Activated naive CD8-positive, alpha-beta T cell treated with anti-CD3 and anti-CD28 coated beads for 36 hours (primary cell): ENCODE measurements around the gene POLR2E. TPM values are rescaled to one million over a fixed set of nuclear protein-coding genes. Genes with fewer than 3 reads are reported as not detected.
A peak's percentile ranks its signal among the peaks of the same experiment; 100 is the strongest.
"Not testable (repeated sequence)": the region's sequence is repeated elsewhere in the genome, so short reads cannot be mapped to it uniquely, and the experiment has no call there.

Experiments used
- DNase-seq: peaks from one replicate; pipeline ENCODE4 v3.0.0; 2021
- H3K27ac Mint-ChIP-seq: one replicate; pipeline ENCODE4 v1.8.0; 2022; ENCODE audit warnings: mild to moderate bottlenecking, moderate library complexity, mixed read lengths
- H3K27me3 Mint-ChIP-seq: one replicate; pipeline ENCODE4 v1.8.0; 2022; ENCODE audit warnings: mild to moderate bottlenecking, mixed read lengths
- H3K36me3 Mint-ChIP-seq: one replicate; pipeline ENCODE4 v1.8.0; 2021; ENCODE audit warnings: mild to moderate bottlenecking, mixed read lengths
- H3K4me1 Mint-ChIP-seq: one replicate; pipeline ENCODE4 v1.8.0; 2021; ENCODE audit warnings: mixed read lengths
- H3K4me3 Mint-ChIP-seq: one replicate; pipeline ENCODE4 v1.8.0; 2022; ENCODE audit warnings: mild to moderate bottlenecking, moderate library complexity, mixed read lengths
- H3K9me3 Mint-ChIP-seq: one replicate; pipeline ENCODE4 v1.8.0; 2022; ENCODE audit warnings: mixed read lengths
- total RNA-seq, 2 experiments: library from RNA; stranded (reverse); gene quantifications; one replicate each; pipeline ENCODE4 v1.2.3, GENCODE V29; 2021

The POLR2E gene
- total RNA-seq, 2 experiments from 2014 or later, result 290 to 291 TPM

GRCh38 chr19:1131718-1132551 is 36.8 kb upstream of the POLR2E start:
- DNase-seq, result peak; percentile 90
- peaks cover 5% of the 10 kb centered on the region for H3K36me3 Mint-ChIP-seq
- peak overlapping the region; percentile 85 for H3K4me3 Mint-ChIP-seq
- H3K27ac Mint-ChIP-seq, result peak overlapping the region; percentile 90
- H3K9me3 Mint-ChIP-seq, result no peaks in the 10 kb centered on the region
- peaks cover 27% of the 10 kb centered on the region for H3K4me1 Mint-ChIP-seq
- no peaks in the 10 kb centered on the region for H3K27me3 Mint-ChIP-seq

GRCh38 chr19:1130771-1131717 is 35.9 kb upstream of the POLR2E start:
- peak; percentile 51 for DNase-seq
- no peaks in the 10 kb centered on the region for H3K27me3 Mint-ChIP-seq
- peaks cover 5% of the 10 kb centered on the region for H3K36me3 Mint-ChIP-seq
- H3K27ac Mint-ChIP-seq, result peak overlapping the region; percentile 89
- H3K4me3 Mint-ChIP-seq, result peak overlapping the region; percentile 85
- no peaks in the 10 kb centered on the region for H3K9me3 Mint-ChIP-seq
- H3K4me1 Mint-ChIP-seq, result peaks cover 23% of the 10 kb centered on the region

GRCh38 chr19:1129535-1129934 is 34.4 kb upstream of the POLR2E start:
- no peak overlapping the region for H3K27ac Mint-ChIP-seq
- H3K9me3 Mint-ChIP-seq, result no peaks in the 10 kb centered on the region
- DNase-seq, result no peak
- H3K4me1 Mint-ChIP-seq, result peaks cover 21% of the 10 kb centered on the region
- peaks cover 5% of the 10 kb centered on the region for H3K36me3 Mint-ChIP-seq
- H3K27me3 Mint-ChIP-seq, result no peaks in the 10 kb centered on the region
- H3K4me3 Mint-ChIP-seq, result no peak overlapping the region

- H3K27ac Mint-ChIP-seq, H3K27me3 Mint-ChIP-seq, H3K4me3 Mint-ChIP-seq, H3K36me3 Mint-ChIP-seq, H3K9me3 Mint-ChIP-seq, DNase-seq: not testable (repeated sequence)
- peaks cover 19% of the 10 kb centered on the region for H3K4me1 Mint-ChIP-seq
These were observed 33.9 kb upstream of the POLR2E start for GRCh38 chr19:1129084-1129483.

GRCh38 chr19:1128106-1128505 is 32.9 kb upstream of the POLR2E start:
- Mint-ChIP-seq H3K36me3 (peaks cover 2% of the 10 kb centered on the region), H3K9me3 (no peaks in the 10 kb centered on the region), H3K4me3 (no peak overlapping the region), H3K27me3 (no peaks in the 10 kb centered on the region), H3K4me1 (peaks cover 15% of the 10 kb centered on the region), H3K27ac (peak overlapping the region; percentile 38)
- DNase-seq, result no peak

- Mint-ChIP-seq H3K27me3 (no peaks in the 10 kb centered on the region), H3K4me1 (peaks cover 13% of the 10 kb centered on the region), H3K27ac (no peak overlapping the region), H3K4me3 (no peak overlapping the region), H3K9me3 (no peaks in the 10 kb centered on the region), H3K36me3 (peaks cover 4% of the 10 kb centered on the region)
- DNase-seq, result no peak
These were observed 32.0 kb upstream of the POLR2E start for GRCh38 chr19:1126984-1127760.

- H3K4me3 Mint-ChIP-seq, result no peak overlapping the region
- H3K27me3 Mint-ChIP-seq, result no peaks in the 10 kb centered on the region
- peaks cover 10% of the 10 kb centered on the region for H3K4me1 Mint-ChIP-seq
- no peaks in the 10 kb centered on the region for H3K9me3 Mint-ChIP-seq
- peaks cover 12% of the 10 kb centered on the region for H3K36me3 Mint-ChIP-seq
- no peak overlapping the region for H3K27ac Mint-ChIP-seq
- DNase-seq, result no peak
These were observed 30.7 kb upstream of the POLR2E start for GRCh38 chr19:1125601-1126467.

GRCh38 chr19:1123885-1124677 is 28.9 kb upstream of the POLR2E start:
- H3K9me3 Mint-ChIP-seq, result no peaks in the 10 kb centered on the region
- peaks cover under 1% of the 10 kb centered on the region for H3K4me1 Mint-ChIP-seq
- H3K27me3 Mint-ChIP-seq, result no peaks in the 10 kb centered on the region
- peaks cover 16% of the 10 kb centered on the region for H3K36me3 Mint-ChIP-seq
- H3K27ac Mint-ChIP-seq, result no peak overlapping the region
- DNase-seq, result no peak
- no peak overlapping the region for H3K4me3 Mint-ChIP-seq

- H3K27me3 Mint-ChIP-seq, result no peaks in the 10 kb centered on the region
- H3K9me3 Mint-ChIP-seq, result no peaks in the 10 kb centered on the region
- no peak overlapping the region for H3K4me3 Mint-ChIP-seq
- no peak overlapping the region for H3K27ac Mint-ChIP-seq
- no peak for DNase-seq
- peaks cover 16% of the 10 kb centered on the region for H3K36me3 Mint-ChIP-seq
- H3K4me1 Mint-ChIP-seq, result no peaks in the 10 kb centered on the region
These were observed 28.2 kb upstream of the POLR2E start for GRCh38 chr19:1123381-1123780.

- H3K9me3 Mint-ChIP-seq, result no peaks in the 10 kb centered on the region
- H3K4me1 Mint-ChIP-seq, result no peaks in the 10 kb centered on the region
- no peak overlapping the region for H3K4me3 Mint-ChIP-seq
- no peak overlapping the region for H3K27ac Mint-ChIP-seq
- H3K27me3 Mint-ChIP-seq, result no peaks in the 10 kb centered on the region
- DNase-seq, result peak; percentile 67
- peaks cover 16% of the 10 kb centered on the region for H3K36me3 Mint-ChIP-seq
These were observed 27.8 kb upstream of the POLR2E start for GRCh38 chr19:1122972-1123363.

- DNase-seq, result no peak
- no peaks in the 10 kb centered on the region for H3K4me1 Mint-ChIP-seq
- H3K36me3 Mint-ChIP-seq, result peaks cover 14% of the 10 kb centered on the region
- H3K4me3 Mint-ChIP-seq, result no peak overlapping the region
- H3K9me3 Mint-ChIP-seq, result no peaks in the 10 kb centered on the region
- no peak overlapping the region for H3K27ac Mint-ChIP-seq
- no peaks in the 10 kb centered on the region for H3K27me3 Mint-ChIP-seq
These were observed 27.1 kb upstream of the POLR2E start for GRCh38 chr19:1122021-1122971.

- Mint-ChIP-seq H3K4me3 (no peak overlapping the region), H3K9me3 (no peaks in the 10 kb centered on the region), H3K27me3 (no peaks in the 10 kb centered on the region), H3K36me3 (peaks cover 14% of the 10 kb centered on the region), H3K27ac (no peak overlapping the region), H3K4me1 (no peaks in the 10 kb centered on the region)
- DNase-seq, result no peak
These were observed 26.2 kb upstream of the POLR2E start for GRCh38 chr19:1121395-1121794.
